HL-60 (cell line): ENCODE results near the gene MTPN.

ENCODE experiments used
- GABPA ChIP-seq: IDR thresholded peaks from 2 replicates; pipeline ENCODE4 v1.6.1; 2012; ENCODE audit warnings: low read depth
- POLR2AphosphoS5 ChIP-seq: IDR thresholded peaks from 2 replicates; pipeline ENCODE4 v1.6.1; 2012; ENCODE audit warnings: low read depth
- SPI1 ChIP-seq: IDR thresholded peaks from 2 replicates; pipeline ENCODE4 v1.6.1; 2012; ENCODE audit warnings: low read depth, mild to moderate bottlenecking, borderline replicate concordance
- TF ChIP-seq, protein P1 (sequence below): IDR thresholded peaks from one replicate; pipeline ENCODE4 v1.5.1; 2011; ENCODE audit warnings: low read length, control low read depth, inconsistent platforms; ENCODE audit not compliant: insufficient read depth
- TF ChIP-seq, protein P2 (sequence below): IDR thresholded peaks from 2 replicates; pipeline ENCODE4 v1.6.1; 2012; ENCODE audit warnings: low read depth; ENCODE audit not compliant: insufficient replicate concordance

DNA sequence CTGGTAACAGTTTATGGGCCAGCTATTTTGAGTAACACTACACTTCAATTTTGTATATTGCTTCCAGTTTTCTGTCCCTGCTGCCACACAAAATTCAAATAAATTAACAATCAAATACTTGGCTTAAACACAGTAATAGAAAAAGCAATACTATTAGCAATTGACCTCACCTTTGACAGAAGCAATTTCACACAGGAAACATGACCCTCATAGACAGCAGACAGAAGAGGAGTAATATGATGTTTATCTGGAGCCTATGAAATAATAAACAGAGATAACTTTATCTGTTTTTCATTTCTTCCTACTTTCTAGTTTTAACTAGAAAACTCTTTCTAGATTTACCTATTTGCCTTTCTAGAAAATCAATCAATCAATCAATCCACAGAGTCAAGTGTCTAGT is 26.7 kb downstream of the MTPN start:
- TF ChIP-seq, protein P1, sequence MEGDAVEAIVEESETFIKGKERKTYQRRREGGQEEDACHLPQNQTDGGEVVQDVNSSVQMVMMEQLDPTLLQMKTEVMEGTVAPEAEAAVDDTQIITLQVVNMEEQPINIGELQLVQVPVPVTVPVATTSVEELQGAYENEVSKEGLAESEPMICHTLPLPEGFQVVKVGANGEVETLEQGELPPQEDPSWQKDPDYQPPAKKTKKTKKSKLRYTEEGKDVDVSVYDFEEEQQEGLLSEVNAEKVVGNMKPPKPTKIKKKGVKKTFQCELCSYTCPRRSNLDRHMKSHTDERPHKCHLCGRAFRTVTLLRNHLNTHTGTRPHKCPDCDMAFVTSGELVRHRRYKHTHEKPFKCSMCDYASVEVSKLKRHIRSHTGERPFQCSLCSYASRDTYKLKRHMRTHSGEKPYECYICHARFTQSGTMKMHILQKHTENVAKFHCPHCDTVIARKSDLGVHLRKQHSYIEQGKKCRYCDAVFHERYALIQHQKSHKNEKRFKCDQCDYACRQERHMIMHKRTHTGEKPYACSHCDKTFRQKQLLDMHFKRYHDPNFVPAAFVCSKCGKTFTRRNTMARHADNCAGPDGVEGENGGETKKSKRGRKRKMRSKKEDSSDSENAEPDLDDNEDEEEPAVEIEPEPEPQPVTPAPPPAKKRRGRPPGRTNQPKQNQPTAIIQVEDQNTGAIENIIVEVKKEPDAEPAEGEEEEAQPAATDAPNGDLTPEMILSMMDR = no peak
- TF ChIP-seq POLR2AphosphoS5 = no peak
- TF ChIP-seq GABPA = no peak
- TF ChIP-seq, protein P2, sequence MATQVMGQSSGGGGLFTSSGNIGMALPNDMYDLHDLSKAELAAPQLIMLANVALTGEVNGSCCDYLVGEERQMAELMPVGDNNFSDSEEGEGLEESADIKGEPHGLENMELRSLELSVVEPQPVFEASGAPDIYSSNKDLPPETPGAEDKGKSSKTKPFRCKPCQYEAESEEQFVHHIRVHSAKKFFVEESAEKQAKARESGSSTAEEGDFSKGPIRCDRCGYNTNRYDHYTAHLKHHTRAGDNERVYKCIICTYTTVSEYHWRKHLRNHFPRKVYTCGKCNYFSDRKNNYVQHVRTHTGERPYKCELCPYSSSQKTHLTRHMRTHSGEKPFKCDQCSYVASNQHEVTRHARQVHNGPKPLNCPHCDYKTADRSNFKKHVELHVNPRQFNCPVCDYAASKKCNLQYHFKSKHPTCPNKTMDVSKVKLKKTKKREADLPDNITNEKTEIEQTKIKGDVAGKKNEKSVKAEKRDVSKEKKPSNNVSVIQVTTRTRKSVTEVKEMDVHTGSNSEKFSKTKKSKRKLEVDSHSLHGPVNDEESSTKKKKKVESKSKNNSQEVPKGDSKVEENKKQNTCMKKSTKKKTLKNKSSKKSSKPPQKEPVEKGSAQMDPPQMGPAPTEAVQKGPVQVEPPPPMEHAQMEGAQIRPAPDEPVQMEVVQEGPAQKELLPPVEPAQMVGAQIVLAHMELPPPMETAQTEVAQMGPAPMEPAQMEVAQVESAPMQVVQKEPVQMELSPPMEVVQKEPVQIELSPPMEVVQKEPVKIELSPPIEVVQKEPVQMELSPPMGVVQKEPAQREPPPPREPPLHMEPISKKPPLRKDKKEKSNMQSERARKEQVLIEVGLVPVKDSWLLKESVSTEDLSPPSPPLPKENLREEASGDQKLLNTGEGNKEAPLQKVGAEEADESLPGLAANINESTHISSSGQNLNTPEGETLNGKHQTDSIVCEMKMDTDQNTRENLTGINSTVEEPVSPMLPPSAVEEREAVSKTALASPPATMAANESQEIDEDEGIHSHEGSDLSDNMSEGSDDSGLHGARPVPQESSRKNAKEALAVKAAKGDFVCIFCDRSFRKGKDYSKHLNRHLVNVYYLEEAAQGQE = no peak
- no peak for TF ChIP-seq SPI1
